ENCODE data around the gene TMEM256.
"Not testable (repeated sequence)": the region's sequence is repeated elsewhere in the genome, so short reads cannot be mapped to it uniquely, and the experiment has no call there.

Gene TMEM256

DNA sequence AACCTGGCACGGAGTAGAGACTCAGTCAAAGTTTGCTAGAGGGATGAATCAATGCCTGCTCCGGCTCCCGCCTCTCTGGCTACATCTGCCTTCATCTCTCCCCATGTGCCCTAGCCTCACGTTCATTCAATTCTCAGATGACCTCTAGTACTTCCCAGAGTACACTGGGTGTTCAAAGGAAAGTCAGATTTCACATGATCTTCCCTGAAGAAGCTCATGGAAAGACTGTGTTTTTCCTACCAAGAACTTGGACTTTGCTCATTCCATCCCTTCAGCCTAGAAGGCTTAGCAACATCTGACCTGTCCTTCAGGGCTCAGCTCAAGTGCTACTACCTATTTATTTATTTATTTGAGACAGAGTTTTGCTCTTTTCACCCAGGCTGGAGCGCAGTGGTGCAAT lies 34.1 kb downstream of the TMEM256 start:
- H3K36me3 ChIP-seq (ENCODE audit: control insufficient read depth, insufficient read depth, low read length), result no peaks in the 10 kb centered on the region
- H3K4me1 ChIP-seq (ENCODE audit: control insufficient read depth, insufficient read depth, low read length), result peaks cover 4% of the 10 kb centered on the region
- H3K9ac ChIP-seq (ENCODE audit: low read depth, low read length), result no peak overlapping the region
- no peaks in the 10 kb centered on the region for H3K27me3 ChIP-seq (ENCODE audit: control insufficient read depth, insufficient read depth, low read length)
- H3K9me3 ChIP-seq (ENCODE audit: control insufficient read depth, insufficient read depth, low read length), result no peaks in the 10 kb centered on the region
- H3K4me3 ChIP-seq (ENCODE audit: low read depth, low read length), result no peak overlapping the region

DNA sequence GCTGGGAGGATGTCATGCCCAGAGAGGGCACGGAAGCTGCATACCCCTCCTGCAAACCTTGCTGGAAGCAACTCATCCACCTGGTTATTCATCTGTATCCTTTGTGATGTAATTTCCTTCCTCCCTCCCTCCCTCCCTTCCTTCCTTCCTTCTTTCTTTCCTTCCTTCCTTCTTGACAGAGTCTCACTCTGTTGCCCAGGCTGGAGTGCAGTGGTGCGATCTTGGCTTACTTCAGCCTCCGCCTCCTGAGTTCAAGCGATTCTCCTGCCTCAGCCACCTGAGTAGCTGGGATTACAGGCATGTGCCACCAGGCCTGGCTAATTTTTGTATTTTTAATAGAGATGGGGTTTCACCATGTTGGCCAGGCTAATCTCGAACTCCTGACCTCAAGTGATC lies 35.3 kb downstream of the TMEM256 start:
- H3K9me3 ChIP-seq (ENCODE audit: control insufficient read depth, insufficient read depth, low read length); H3K4me3 ChIP-seq (ENCODE audit: low read depth, low read length); H3K27me3 ChIP-seq (ENCODE audit: control insufficient read depth, insufficient read depth, low read length); H3K9ac ChIP-seq (ENCODE audit: low read depth, low read length); H3K4me1 ChIP-seq (ENCODE audit: control insufficient read depth, insufficient read depth, low read length); H3K36me3 ChIP-seq (ENCODE audit: control insufficient read depth, insufficient read depth, low read length): not testable (repeated sequence)

DNA sequence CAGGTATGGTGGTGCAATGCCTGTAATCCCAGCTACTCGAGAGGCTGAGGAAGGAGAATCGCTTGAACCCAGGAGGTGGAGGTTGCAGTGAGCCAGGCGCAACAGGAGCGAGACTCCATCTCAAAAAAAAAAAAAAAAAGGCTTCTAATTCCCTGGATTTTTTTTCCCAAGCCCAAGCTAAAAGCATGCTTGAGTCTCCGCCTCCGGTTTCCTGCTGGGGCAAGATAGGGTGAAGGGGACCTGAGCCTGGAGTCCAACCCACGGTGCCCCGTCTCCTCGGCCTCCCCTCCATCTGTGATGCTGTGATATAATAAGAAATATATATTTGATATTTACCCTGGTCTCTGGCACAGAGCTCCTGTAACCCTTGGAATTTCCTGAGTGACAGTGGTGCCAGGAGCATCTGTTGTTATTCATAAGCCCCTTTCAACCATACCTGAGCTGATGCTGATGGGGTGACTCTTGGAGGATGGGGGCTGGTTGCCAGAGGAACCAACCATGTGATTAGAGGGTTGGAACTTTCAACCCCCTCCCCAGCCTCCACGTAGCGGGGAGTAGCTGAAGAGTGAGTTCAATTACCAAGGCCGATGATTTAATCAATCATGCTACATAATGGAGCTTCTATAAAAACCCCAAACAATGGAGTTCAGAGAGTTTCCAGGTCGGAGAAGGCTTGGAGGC lies 35.8 kb downstream of the TMEM256 start:
- Histone ChIP-seq H3K4me3 (ENCODE audit: low read depth, low read length) (no peak overlapping the region), H3K4me1 (ENCODE audit: control insufficient read depth, insufficient read depth, low read length) (peaks cover 4% of the 10 kb centered on the region), H3K27me3 (ENCODE audit: control insufficient read depth, insufficient read depth, low read length) (no peaks in the 10 kb centered on the region), H3K9ac (ENCODE audit: low read depth, low read length) (no peak overlapping the region), H3K9me3 (ENCODE audit: control insufficient read depth, insufficient read depth, low read length) (no peaks in the 10 kb centered on the region), H3K36me3 (ENCODE audit: control insufficient read depth, insufficient read depth, low read length) (no peaks in the 10 kb centered on the region)

DNA sequence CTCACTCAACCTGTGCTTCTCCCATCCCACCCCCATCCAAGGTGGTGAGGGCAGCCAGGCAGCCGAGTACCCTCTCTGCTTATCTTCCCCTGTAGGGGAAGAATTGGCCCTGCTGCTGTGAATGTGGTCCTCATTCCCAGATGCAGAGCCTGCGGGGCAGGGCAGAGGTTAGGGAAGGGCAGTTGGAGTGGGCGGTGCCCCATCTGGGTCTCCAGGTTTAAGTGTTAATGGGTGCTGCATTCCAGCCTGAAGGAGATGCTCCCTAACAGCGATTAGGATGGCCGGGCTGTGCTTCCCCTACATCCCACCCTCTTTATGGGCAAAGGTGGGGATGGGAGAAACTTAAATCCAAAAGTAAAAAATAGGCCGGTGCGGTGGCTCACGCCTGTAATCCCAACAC lies 36.8 kb downstream of the TMEM256 start:
- H3K9me3 ChIP-seq (ENCODE audit: control insufficient read depth, insufficient read depth, low read length), result no peaks in the 10 kb centered on the region
- no peak overlapping the region for H3K9ac ChIP-seq (ENCODE audit: low read depth, low read length)
- H3K36me3 ChIP-seq (ENCODE audit: control insufficient read depth, insufficient read depth, low read length), result no peaks in the 10 kb centered on the region
- no peak overlapping the region for H3K4me3 ChIP-seq (ENCODE audit: low read depth, low read length)
- H3K4me1 ChIP-seq (ENCODE audit: control insufficient read depth, insufficient read depth, low read length), result peaks cover 4% of the 10 kb centered on the region
- no peaks in the 10 kb centered on the region for H3K27me3 ChIP-seq (ENCODE audit: control insufficient read depth, insufficient read depth, low read length)

DNA sequence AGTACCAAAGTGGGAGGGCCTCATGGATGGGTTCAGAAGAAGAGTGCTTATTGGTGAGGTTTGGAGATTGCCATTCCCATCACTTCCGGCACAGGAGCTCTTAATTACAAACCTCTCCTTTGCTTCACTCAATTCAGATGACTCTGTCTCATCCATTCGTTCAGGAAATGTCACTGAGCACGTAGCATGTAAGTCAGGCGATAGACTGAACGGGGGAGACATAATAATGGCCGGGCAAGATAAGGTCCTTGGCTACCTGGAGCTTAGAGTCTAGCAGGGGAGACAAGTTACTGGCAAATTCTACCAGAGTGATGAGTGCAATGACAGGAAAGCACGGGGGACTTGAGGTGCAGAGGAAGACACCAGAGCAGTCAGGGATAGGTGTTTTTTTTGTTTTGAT lies 37.9 kb downstream of the TMEM256 start:
- not testable (repeated sequence) for H3K9me3 ChIP-seq (ENCODE audit: control insufficient read depth, insufficient read depth, low read length); H3K9ac ChIP-seq (ENCODE audit: low read depth, low read length); H3K36me3 ChIP-seq (ENCODE audit: control insufficient read depth, insufficient read depth, low read length); H3K27me3 ChIP-seq (ENCODE audit: control insufficient read depth, insufficient read depth, low read length); H3K4me3 ChIP-seq (ENCODE audit: low read depth, low read length); H3K4me1 ChIP-seq (ENCODE audit: control insufficient read depth, insufficient read depth, low read length)

DNA sequence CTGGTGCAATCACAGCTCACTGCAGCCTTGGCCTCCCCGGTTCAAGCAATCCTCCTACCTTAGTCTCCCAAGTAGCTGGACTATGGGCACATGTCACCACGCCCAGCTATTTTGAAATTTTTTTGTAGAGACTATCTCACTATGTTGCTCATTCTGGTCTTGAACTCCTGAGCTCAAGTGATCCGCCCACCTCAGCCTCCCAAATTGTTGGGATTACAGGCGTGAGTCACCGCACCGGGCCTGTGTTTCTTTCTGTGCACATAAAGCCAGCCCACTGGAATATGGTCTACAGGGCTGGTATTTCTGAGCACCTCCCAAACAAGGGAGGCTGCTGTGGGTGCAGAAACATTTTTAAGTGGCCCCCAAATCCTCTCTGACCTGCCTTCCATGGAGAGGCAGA lies 40.6 kb downstream of the TMEM256 start:
- Histone ChIP-seq H3K9ac (ENCODE audit: low read depth, low read length) (no peak overlapping the region), H3K4me1 (ENCODE audit: control insufficient read depth, insufficient read depth, low read length) (peaks cover 2% of the 10 kb centered on the region), H3K4me3 (ENCODE audit: low read depth, low read length) (no peak overlapping the region), H3K9me3 (ENCODE audit: control insufficient read depth, insufficient read depth, low read length) (no peaks in the 10 kb centered on the region), H3K36me3 (ENCODE audit: control insufficient read depth, insufficient read depth, low read length) (no peaks in the 10 kb centered on the region), H3K27me3 (ENCODE audit: control insufficient read depth, insufficient read depth, low read length) (no peaks in the 10 kb centered on the region)

DNA sequence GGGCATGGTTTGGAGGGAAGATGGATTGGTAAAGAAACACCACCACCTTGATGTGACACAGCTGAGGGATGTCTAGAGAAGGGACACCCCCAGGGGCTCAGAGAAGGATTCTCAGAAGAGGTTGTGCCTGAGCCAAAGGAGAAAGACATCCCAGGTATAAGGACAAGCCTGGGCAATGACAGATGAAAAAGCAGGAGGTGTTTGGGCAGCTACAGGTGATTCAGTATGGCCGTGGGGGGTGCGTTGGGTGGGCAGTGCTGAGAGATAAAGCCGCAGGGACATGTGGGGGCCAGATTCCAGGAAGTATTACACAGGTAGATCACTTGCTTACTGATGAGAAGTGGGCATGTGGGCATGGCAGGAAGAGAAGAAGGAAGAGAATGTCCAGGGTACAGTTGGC lies 42.0 kb downstream of the TMEM256 start:
- no peak overlapping the region for H3K9ac ChIP-seq (ENCODE audit: low read depth, low read length)
- peaks cover 2% of the 10 kb centered on the region for H3K27me3 ChIP-seq (ENCODE audit: control insufficient read depth, insufficient read depth, low read length)
- H3K9me3 ChIP-seq (ENCODE audit: control insufficient read depth, insufficient read depth, low read length), result no peaks in the 10 kb centered on the region
- no peak overlapping the region for H3K4me3 ChIP-seq (ENCODE audit: low read depth, low read length)
- H3K36me3 ChIP-seq (ENCODE audit: control insufficient read depth, insufficient read depth, low read length), result no peaks in the 10 kb centered on the region
- H3K4me1 ChIP-seq (ENCODE audit: control insufficient read depth, insufficient read depth, low read length), result no peaks in the 10 kb centered on the region

DNA sequence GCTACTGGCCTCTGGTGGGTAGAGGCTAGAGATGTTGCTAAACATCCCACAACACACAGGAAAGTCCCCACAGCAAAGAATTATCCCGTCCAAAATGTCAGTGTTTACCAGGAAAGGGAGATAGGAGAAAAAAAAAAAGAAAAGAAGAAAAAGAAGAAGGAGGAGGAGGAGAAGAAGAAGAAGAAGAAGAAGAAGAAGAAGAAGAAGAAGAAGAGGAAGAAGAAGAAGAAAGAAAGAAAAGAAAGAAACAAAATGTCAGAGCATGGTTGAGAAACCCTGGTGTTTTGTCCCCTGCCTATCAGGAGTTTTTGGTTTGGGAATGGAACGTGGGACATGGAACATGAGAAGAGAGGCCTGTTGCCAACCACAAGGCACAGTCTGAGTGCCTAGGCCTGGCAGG lies 46.5 kb downstream of the TMEM256 start:
- Histone ChIP-seq H3K9me3 (ENCODE audit: control insufficient read depth, insufficient read depth, low read length) (no peaks in the 10 kb centered on the region), H3K27me3 (ENCODE audit: control insufficient read depth, insufficient read depth, low read length) (peaks cover 2% of the 10 kb centered on the region), H3K36me3 (ENCODE audit: control insufficient read depth, insufficient read depth, low read length) (no peaks in the 10 kb centered on the region), H3K4me3 (ENCODE audit: low read depth, low read length) (no peak overlapping the region), H3K9ac (ENCODE audit: low read depth, low read length) (no peak overlapping the region), H3K4me1 (ENCODE audit: control insufficient read depth, insufficient read depth, low read length) (no peaks in the 10 kb centered on the region)

DNA sequence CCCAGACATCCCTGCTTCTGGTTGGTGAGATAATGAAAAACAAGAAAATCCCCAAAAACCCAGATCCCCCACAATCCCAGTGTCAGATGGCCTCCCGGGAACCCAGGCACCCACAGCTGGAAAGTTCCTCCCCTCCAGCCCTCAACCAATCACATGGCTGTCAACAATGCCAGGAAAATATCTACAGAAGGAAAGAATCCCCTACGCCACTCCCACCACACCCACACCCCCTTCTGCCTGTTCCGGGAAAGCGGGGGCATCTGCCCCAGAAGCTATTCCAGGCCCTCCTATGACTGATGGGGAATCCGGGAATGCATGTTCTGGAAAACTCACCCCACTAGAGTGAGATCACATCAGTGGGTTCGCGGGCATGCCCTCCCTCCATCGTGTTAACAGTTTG lies 47.1 kb downstream of the TMEM256 start:
- Histone ChIP-seq H3K9ac (ENCODE audit: low read depth, low read length) (no peak overlapping the region), H3K9me3 (ENCODE audit: control insufficient read depth, insufficient read depth, low read length) (no peaks in the 10 kb centered on the region), H3K4me1 (ENCODE audit: control insufficient read depth, insufficient read depth, low read length) (no peaks in the 10 kb centered on the region), H3K4me3 (ENCODE audit: low read depth, low read length) (no peak overlapping the region), H3K36me3 (ENCODE audit: control insufficient read depth, insufficient read depth, low read length) (no peaks in the 10 kb centered on the region), H3K27me3 (ENCODE audit: control insufficient read depth, insufficient read depth, low read length) (peaks cover 2% of the 10 kb centered on the region)

DNA sequence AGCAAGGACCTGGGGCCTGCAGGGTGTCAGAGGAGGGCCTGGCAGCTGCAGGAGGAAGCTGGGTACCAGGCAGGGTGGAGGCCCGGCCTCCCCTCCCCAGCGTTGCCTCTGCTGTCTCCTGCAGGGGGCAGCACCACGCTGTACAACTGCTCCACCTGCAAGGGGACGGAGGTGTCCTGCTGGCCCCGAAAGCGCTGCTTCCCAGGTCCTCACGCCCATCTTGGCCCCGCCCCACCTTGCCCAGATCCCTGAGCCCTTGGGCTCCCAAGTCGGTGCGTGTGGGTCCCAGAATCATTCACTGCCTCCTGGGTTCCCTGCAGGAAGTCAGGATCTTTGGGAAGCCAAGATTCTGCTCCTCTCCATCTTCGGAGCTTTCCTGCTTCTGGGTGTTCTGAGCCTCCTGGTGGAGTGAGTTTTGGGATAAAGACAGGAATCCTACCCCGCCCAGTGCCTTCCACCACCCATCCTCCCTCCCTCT lies 47.8 kb downstream of the TMEM256 start:
- no peaks in the 10 kb centered on the region for H3K4me1 ChIP-seq (ENCODE audit: control insufficient read depth, insufficient read depth, low read length)
- H3K9ac ChIP-seq (ENCODE audit: low read depth, low read length), result no peak overlapping the region
- H3K27me3 ChIP-seq (ENCODE audit: control insufficient read depth, insufficient read depth, low read length), result peaks cover 2% of the 10 kb centered on the region
- peak overlapping the region; percentile 49 for H3K4me3 ChIP-seq (ENCODE audit: low read depth, low read length)
- H3K36me3 ChIP-seq (ENCODE audit: control insufficient read depth, insufficient read depth, low read length), result no peaks in the 10 kb centered on the region
- no peaks in the 10 kb centered on the region for H3K9me3 ChIP-seq (ENCODE audit: control insufficient read depth, insufficient read depth, low read length)

DNA sequence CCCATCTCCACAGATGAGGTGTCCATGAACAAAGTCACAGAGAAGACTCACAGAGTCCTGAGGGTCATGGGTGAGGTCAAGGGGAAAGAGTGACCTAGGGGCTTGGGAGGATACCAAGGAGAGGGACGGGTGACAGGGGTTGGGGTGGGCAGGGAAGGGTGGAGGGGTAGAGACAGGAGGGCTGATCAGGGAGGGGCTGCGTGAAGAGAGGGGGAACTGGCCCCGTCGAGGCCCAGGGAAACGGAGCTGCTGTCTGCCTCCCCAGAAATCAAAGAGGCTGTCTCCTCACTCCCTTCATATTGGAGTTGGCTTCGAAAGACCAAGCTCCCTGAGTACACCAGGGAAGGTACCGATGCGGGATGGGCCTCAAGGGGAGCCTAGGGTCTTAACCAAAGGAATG lies 48.3 kb downstream of the TMEM256 start:
- Histone ChIP-seq H3K4me1 (ENCODE audit: control insufficient read depth, insufficient read depth, low read length) (no peaks in the 10 kb centered on the region), H3K27me3 (ENCODE audit: control insufficient read depth, insufficient read depth, low read length) (peaks cover 2% of the 10 kb centered on the region), H3K9ac (ENCODE audit: low read depth, low read length) (no peak overlapping the region), H3K4me3 (ENCODE audit: low read depth, low read length) (no peak overlapping the region), H3K9me3 (ENCODE audit: control insufficient read depth, insufficient read depth, low read length) (no peaks in the 10 kb centered on the region), H3K36me3 (ENCODE audit: control insufficient read depth, insufficient read depth, low read length) (no peaks in the 10 kb centered on the region)

DNA sequence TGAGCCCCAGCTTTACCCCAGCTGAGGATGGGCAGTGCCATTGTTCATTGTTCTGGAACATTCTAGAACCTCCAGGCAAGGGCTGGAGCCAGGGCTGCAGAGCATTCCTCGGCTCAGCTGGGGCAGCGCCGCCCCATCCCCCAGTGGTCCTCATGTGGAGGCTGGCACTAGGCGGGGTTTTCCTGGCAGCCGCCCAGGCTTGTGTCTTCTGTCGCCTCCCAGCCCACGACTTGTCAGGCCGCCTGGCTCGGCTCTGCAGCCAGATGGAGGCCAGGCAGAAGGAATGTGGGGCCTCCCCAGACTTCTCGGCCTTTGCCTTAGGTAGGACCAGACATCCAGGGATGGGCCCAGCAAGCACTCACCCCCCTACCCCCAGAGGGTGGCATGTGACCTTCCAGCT lies 48.8 kb downstream of the TMEM256 start, which contains the start of gene TMEM95:
Gene TMEM95 (plus strand): TSS at position 104 of the 400 bp plus-strand sequence. CDS start 49 bp downstream, at position 153.
- no peaks in the 10 kb centered on the region for H3K9me3 ChIP-seq (ENCODE audit: control insufficient read depth, insufficient read depth, low read length)
- no peaks in the 10 kb centered on the region for H3K4me1 ChIP-seq (ENCODE audit: control insufficient read depth, insufficient read depth, low read length)
- H3K36me3 ChIP-seq (ENCODE audit: control insufficient read depth, insufficient read depth, low read length), result no peaks in the 10 kb centered on the region
- no peak within 1 kb of the TSS for H3K9ac ChIP-seq (ENCODE audit: low read depth, low read length)
- no peak within 1 kb of the TSS for H3K4me3 ChIP-seq (ENCODE audit: low read depth, low read length)
- H3K27me3 ChIP-seq (ENCODE audit: control insufficient read depth, insufficient read depth, low read length), result peaks cover 2% of the 10 kb centered on the region
